Mammary epithelial cell (primary cell): Measurements from ENCODE around the gene CSH1.

Experiments
- EZH2 ChIP-seq: IDR thresholded peaks from 2 replicates; pipeline ENCODE4 v1.6.1; 2012; ENCODE audit warnings: low read length, inconsistent platforms, borderline replicate concordance
- TF ChIP-seq, protein P1 (sequence below), 2 donors: IDR thresholded peaks in 1 of 2; conservative IDR thresholded peaks in 1 of 2; 2 replicates each; pipeline ENCODE4 v1.5.1; 2011 to 2012; ENCODE audit warnings: inconsistent platforms in 2 of 2, low read length in 2 of 2, mild to moderate bottlenecking in 2 of 2, control low read depth in 1 of 2, low read depth in 1 of 2; ENCODE audit not compliant: insufficient read depth in 1 of 2; ENCODE audit errors: extremely low read depth in 1 of 2

DNA sequence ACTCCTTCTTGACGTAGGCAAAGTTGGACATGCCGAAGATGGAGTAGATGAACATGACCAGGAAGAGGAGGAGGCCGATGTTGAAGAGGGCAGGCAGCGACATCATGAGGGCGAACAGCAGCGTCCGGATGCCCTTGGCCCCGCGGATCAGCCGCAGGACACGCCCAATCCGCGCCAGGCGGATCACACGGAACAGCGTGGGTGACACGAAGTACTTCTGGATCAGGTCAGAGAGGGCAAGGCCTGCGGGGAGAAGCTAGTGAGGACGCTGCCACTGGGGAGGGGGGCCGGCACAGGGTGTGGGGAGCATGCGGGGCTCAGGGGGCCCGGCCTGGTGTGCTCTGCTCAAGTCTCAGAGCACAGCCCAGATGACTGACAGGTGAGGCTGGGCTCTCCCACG is 45.4 kb upstream of the CSH1 start:
- TF ChIP-seq, protein P1, sequence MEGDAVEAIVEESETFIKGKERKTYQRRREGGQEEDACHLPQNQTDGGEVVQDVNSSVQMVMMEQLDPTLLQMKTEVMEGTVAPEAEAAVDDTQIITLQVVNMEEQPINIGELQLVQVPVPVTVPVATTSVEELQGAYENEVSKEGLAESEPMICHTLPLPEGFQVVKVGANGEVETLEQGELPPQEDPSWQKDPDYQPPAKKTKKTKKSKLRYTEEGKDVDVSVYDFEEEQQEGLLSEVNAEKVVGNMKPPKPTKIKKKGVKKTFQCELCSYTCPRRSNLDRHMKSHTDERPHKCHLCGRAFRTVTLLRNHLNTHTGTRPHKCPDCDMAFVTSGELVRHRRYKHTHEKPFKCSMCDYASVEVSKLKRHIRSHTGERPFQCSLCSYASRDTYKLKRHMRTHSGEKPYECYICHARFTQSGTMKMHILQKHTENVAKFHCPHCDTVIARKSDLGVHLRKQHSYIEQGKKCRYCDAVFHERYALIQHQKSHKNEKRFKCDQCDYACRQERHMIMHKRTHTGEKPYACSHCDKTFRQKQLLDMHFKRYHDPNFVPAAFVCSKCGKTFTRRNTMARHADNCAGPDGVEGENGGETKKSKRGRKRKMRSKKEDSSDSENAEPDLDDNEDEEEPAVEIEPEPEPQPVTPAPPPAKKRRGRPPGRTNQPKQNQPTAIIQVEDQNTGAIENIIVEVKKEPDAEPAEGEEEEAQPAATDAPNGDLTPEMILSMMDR (conservative IDR thresholded peaks at IDR 0.05 in 1 of 2, IDR thresholded peaks at IDR 0.05 in 1 of 2; ENCODE audit: extremely low read depth in 1 of 2, insufficient read depth in 1 of 2, low read depth in 1 of 2, low read length in 2 of 2) = no peak
- TF ChIP-seq EZH2 = no peak
